ENCODE data around the gene RRN3.
"Not testable (repeated sequence)": the region's sequence is repeated elsewhere in the genome, so short reads cannot be mapped to it uniquely, and the experiment has no call there.

The RRN3 gene, protein sequence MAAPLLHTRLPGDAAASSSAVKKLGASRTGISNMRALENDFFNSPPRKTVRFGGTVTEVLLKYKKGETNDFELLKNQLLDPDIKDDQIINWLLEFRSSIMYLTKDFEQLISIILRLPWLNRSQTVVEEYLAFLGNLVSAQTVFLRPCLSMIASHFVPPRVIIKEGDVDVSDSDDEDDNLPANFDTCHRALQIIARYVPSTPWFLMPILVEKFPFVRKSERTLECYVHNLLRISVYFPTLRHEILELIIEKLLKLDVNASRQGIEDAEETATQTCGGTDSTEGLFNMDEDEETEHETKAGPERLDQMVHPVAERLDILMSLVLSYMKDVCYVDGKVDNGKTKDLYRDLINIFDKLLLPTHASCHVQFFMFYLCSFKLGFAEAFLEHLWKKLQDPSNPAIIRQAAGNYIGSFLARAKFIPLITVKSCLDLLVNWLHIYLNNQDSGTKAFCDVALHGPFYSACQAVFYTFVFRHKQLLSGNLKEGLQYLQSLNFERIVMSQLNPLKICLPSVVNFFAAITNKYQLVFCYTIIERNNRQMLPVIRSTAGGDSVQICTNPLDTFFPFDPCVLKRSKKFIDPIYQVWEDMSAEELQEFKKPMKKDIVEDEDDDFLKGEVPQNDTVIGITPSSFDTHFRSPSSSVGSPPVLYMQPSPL

GRCh38 chr16:15093955-15094827 lies at the start of gene RRN3:
Gene RRN3, minus strand, starts transcription at chr16:15094272. Its CDS starts 39 bp downstream, at chr16:15094233.
- peak; percentile 68 for DNase-seq

DNA sequence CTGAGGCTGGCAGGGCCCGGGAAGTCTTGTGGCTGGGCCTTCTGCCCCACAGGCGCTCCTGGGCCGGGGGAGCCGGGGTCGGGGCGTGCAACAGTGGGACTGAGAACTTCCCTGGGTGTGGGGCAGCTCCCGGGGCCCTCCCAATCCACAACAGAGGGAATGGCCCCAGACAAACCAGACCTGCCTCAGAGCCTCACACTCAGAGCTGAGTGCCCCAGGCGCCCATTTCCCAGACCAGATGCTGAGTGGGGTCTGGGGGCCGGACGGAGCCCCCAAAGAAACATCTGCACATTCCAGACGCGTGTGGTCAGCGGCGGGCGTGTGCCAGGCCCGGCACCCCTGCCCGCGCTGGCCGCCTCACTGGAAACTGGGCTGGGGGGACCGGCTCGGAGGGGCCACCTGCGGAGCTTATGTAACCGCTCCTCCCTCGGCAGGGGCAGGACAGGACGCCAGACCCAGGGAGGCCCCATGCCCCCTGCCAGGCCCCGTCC lies 49.6 kb upstream of the RRN3 start:
- not testable (repeated sequence) for DNase-seq

DNA sequence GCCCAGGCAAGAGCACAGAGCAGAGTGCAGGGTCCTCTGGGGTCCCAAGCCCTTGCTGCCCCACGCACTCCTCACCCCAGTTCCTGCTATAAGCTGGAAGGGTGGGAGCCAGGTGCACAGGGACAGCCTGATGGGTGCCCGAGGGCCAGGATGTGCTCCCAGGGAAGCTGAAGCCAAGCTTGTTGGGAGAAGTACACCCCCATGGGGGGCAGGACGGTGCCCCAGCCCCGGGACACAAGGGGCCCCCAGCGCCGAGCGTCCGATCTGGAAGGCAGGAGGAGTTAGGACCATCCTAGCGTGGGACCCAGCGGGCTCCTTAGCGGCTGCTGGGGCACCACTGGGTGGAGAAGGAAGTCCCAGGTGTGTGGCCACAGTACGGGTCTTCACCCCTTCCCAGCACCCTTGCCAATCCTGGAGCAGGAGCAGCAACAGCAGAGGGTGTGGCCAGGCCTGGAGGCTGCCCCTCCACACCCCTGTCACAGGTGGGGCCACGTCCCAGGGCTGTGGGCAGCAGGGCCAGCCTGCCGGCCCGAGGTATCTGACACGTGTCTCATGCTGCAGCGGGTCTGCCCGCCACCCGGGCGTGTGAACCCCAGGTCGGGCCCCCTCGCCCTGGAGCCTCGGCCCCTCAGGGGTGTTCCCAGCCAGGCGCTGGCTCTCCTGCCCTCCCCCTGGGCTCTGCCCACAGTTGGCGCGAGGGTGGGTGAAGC lies 49.0 kb upstream of the RRN3 start:
- DNase-seq = not testable (repeated sequence)

DNA sequence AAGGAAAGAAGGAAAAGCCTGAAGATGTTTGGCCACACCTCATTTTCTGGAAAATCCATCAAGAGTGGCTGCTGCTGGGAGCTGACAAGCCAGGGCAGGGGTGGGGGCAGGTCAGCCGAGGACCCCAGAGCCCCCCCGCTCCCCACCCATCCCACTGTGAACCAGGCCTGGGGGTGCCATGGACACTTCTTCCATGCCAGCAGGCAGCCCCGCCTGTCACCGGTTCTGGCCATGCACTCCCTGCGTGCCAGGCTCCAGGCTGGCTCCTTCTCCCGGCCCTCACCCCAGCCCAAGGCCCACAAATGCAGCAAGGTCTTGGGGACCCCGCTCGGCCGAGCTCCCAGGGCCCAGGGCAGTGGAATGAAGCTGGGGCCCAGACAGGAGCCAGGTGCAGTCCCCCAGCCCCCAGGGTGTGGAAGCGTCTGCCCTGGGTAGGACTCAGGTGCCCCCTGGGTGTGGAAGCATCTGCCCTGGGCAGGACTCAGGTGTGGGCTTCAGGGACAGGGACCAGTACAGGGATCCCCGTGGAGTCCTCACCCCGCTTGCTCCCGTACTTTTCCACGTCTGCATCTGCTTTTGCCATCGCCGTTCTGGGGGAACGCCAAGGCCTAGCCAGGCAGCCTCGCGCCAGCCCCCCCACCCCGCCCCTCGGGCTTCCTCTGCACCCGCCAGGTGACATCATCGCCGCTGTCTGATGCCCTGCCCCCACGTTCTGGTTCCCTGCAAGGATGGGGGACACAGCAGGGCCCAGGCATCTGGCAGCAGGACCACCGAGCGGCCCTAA lies 48.2 kb upstream of the RRN3 start:
- not testable (repeated sequence) for DNase-seq

DNA sequence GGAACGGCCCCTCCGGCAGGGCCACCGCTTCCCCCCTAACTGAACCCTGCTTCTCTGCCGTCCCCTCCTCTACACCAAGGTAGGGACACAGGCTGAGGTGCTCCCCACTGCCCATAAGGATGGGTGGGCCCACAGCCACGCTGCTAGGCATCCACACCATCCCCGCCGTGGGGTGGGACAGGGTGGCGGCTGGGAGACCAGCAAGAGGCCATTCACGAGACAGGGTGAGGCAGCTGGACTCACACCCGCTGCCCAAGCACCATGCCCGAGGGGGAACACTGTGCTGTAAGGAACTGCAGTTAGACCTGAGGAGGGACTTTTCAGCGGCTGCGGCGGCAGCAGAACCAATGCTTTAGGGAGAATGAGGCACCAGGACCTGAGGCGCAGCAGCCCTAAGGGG lies 47.5 kb upstream of the RRN3 start:
- DNase-seq = no peak

DNA sequence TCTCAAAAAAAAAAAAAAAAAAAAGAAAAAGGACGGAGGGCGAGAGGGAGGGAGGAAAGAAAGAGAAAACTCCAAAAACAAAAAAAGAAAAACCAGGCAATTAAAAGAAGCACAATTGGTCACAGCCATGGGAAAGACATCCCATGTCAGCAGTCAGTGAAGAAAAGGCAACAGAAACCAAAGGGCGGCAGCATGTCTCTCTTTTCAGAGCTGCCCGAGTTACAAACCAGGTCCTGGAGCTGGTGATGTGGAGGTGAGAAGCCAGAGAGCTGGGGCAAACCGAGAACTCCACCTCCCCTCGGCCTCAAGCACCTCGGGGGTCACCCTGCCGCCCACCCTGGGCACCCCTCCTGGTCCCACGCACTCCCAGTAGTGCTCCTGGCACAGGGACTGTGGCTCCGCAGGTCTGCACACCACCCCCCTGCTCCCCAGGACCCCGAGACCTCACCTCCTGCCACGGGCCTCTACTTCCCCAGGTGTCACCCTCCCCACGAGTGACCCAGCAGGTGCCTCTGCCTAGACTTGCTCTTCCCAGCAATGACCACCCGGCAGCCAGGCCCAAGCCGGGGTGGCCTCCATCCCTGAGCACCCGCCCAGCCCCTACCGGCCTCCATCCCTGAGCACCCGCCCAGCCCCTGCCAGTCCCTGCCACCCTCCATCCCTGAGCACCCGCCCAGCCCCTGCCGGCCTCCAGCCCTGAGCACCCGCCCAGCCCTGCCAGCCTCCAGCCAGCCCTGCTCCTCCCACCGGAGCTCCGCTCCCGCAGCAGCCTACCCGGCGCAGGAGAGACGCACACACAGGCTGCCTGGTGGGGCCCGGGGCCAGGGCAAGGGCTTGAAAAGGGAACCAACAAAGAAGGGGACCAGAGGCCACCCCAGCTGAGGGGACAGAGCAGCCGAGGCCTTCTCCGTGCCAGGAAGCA lies 46.6 kb upstream of the RRN3 start:
- not testable (repeated sequence) for DNase-seq

GRCh38 chr16:15137514-15137913 lies 43.4 kb upstream of the RRN3 start:
- not testable (repeated sequence) for DNase-seq

DNA sequence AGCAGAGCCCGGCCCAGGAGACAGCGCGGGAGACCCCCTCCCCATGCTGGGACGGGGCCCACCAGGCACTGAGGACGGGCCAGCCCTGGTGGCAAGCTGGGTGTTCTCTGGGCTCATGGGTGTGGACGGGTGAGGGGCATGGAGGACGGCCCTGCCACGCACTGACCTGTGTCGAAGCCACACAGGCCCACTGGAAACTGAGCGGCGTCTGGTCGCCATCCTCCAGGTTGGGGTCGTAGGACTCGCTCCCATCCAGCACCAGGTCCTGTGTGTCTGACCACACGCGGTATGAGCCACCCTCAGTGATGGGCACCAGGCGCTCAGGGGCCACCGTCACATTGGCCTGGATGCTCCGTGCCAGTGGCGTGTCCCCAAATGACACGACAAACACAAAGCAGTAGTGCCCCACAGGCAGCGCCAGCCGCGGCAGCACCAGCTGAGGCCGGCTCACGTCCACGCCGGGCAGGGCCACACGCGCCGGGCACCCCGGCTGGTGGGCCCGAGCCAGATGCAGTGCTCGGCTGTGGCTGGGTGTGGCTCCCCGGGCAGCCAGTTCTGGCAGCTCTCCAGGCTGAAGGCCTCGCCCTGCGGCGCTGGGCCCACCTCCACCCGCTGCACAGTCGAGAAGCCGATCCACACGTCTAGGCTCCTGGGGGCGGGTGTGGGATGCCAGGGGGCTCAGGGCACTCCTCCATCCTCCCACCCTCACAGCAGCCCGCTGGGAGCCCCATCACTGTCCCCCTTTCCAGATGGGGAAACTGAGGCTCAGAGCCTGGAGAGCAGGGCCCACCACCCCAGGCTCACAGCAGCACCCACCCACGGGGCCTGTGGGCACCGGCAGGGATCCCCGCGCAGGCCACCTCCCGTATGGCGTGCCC lies 41.6 kb upstream of the RRN3 start:
- DNase-seq = not testable (repeated sequence)

GRCh38 chr16:15134752-15135482 lies 40.8 kb upstream of the RRN3 start:
- DNase-seq = not testable (repeated sequence)

- DNase-seq = not testable (repeated sequence)
Measured at GRCh38 chr16:15133554-15133953, 39.5 kb upstream of the RRN3 start.

- not testable (repeated sequence) for DNase-seq
Measured at GRCh38 chr16:15132719-15133428, 38.8 kb upstream of the RRN3 start.

DNA sequence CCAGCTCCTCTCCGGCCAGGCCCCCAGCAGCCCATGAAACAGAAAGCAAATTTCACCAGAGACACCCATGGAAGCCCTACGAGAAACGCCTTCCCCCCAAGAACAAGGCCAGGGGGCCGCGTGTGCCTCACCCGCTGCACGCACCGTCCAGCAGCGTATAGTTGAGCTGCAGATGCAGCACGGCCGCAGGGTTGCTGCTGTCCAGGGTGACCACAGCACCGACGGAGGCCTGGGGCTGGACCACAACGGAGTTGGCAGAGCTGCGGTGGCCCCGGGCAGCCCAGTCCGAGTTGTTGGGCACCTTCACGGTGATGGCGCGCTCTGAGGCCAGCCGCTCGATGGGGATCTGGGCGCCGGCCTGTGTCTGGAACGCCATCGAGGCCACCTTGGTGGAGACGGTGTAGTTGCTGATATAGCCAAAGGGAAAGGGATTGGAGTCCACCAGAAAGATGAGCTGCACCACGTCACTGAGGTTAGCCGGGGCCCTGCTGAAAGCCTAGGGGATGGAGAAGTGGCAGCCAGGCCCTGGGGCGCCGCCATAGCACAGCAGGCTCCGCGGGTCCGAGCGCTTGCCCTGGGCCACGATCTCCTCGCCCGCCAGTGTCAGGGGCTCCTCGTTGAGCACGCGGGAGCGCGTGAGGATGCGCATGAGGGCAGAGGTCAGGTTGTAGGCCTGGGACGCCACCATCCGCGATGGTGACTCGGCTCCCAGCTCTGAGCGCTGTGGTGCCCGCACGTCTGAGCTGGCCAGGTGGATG lies 37.0 kb upstream of the RRN3 start:
- not testable (repeated sequence) for DNase-seq

GRCh38 chr16:15130256-15130932 lies 36.3 kb upstream of the RRN3 start:
- DNase-seq = not testable (repeated sequence)

DNA sequence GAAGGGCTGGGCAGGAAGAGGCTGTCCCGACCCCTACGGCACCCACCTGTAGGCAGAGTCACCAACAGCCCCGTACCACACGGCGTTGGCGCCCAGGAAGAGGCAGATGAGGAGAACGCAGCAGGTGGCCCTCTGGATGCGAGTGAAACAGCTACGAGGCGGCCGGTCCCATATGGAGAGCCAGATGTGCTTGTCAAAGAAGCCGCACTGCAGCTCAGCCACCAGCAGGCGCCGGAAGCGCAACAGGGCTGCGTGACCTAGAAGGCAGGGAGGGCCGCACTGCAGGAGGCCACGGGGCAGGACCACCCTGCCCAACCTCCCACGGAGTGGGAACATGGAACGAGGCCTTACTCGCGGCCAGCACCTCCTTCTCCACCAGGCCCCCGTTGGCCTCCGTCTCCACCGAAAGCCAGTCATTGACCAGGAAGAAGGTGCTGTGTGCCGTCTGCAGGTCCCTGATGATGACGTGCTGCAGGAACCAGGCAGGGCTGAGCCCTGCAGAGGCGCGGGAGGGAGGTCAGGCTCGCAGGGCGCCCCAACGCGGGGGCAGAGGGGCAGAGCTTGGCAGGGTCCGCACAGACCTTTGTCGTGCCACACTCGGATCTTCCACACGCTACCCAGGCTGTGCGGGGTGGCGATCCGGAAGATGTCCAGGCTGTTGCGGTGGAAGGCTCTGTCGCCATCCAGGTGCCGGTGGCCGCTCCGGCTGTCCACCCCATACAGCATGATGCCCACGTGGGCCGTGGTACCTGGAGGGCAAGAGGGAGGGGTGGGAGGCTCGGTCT lies 33.8 kb upstream of the RRN3 start:
- DNase-seq = not testable (repeated sequence)

DNA sequence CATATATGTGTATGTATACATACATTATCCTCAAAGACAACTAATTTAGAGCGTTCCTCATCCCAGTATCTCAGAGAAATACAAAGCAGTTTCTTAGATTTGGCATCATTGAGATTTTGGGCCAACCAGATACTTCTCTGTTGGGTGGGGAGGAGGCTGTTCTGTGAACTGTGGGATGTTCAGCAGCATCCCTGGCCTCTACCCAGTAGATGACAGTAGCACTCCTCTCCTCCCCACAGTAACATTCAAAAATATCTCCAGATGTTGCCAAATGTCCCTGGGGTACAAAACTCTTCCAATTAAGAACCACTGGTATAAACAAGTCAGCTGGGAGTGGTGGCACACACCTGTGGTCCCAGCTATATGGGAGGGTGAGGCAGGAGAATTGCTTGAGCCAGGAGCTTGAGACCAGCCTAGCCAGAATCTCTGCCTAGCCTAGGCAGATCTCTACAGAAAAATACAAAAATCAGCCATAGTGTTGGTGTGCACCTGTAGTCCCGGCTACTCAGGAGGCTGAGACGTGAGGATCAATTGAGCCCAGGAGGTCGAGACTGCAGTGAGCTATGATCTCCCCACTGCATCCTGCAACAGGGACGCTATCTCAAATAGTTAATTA lies 6.4 kb upstream of the RRN3 start:
- not testable (repeated sequence) for DNase-seq

All from SHP77 treated with DMSO at 0.1 percent for 48 hours (cell line).